SK-MEL-5 (cell line): Measurements from ENCODE around the gene ADAMTS4. TPM values are rescaled to one million over a fixed set of nuclear protein-coding genes. Genes with fewer than 3 reads are reported as not detected.
A peak's percentile ranks its signal among the peaks of the same experiment; 100 is the strongest.

Experiments
- DNase-seq: peaks from one replicate; pipeline ENCODE4 v3.0.0-alpha.2; 2016; ENCODE audit warnings: low read depth, low spot score
- in situ Hi-C: cut with HindIII; loops from 2 replicates; pipeline ENCODE4 v1.10.0; 2016; ENCODE audit warnings: low sequenced_read_pairs, high pct_unique_total_duplicates, low pct_unique_long_range_greater_than_20kb
- total RNA-seq: library from RNA; depleted of rRNA; stranded (reverse); fragments of >200 nt; shearing (Covaris generic); gene quantifications from 2 replicates; pipeline ENCODE4 v1.2.3, GENCODE V29; 2014

ADAMTS4 gene
- total RNA-seq, 1 experiment from 2014 or later, result 0.03 TPM

DNA sequence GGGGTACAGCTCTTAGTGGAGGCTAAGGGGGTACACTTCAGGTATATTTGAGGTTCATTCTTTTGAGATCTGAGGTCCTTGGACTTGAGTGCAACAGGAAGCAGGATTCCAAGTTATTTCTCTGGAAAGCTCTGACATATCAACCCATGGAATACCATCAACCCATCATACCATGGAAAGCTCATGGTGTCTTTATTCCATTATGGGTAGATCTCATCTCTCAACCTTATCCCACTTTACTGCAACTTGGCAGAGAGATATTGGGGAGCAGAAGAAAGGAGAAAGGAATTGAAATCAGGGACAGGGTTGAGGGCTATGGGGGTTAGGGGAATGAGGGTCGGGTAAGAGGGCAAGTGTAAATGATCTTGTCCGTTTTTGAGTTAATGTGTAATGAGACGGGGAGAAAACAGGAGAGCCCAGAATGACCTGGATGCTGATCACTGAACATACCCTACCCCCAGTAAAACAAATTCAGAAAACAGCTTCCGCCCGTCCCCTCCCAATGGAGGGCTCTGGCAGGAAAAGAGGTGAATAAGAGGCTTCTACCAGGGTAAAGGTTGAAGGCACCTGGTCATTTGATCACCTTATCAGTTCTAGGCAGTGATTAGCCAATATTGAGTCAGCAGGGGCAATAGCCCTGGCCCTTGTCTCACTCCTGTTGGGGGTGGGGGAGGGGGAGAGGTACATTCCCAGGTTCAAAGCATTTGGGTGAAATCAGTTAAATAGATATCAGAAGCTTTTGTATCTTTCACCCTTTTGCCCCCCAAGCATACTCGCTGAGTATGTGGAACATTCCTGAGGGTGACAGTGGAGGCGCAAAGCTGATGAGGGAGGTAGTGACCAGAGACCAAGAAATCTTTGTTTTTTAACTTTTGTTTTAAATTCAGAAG lies 25.2 kb upstream of the ADAMTS4 start:
- no peak for DNase-seq
- in situ Hi-C loops, result loop anchor here (25.0 kb wide), 1 partner anchor 163 kb away; no protein-coding TSS in a partner anchor

- no peak for DNase-seq
- in situ Hi-C loops, result loop anchor here (25.0 kb wide), 1 partner anchor 165 kb away; no protein-coding TSS in a partner anchor
Measured at GRCh38 chr1:161222175-161223019, 23.5 kb upstream of the ADAMTS4 start.

- no peak for DNase-seq
- in situ Hi-C loops, result loop anchor here (25.0 kb wide), 1 partner anchor 167 kb away; no protein-coding TSS in a partner anchor
Measured at GRCh38 chr1:161220002-161220401, 21.1 kb upstream of the ADAMTS4 start.

DNA sequence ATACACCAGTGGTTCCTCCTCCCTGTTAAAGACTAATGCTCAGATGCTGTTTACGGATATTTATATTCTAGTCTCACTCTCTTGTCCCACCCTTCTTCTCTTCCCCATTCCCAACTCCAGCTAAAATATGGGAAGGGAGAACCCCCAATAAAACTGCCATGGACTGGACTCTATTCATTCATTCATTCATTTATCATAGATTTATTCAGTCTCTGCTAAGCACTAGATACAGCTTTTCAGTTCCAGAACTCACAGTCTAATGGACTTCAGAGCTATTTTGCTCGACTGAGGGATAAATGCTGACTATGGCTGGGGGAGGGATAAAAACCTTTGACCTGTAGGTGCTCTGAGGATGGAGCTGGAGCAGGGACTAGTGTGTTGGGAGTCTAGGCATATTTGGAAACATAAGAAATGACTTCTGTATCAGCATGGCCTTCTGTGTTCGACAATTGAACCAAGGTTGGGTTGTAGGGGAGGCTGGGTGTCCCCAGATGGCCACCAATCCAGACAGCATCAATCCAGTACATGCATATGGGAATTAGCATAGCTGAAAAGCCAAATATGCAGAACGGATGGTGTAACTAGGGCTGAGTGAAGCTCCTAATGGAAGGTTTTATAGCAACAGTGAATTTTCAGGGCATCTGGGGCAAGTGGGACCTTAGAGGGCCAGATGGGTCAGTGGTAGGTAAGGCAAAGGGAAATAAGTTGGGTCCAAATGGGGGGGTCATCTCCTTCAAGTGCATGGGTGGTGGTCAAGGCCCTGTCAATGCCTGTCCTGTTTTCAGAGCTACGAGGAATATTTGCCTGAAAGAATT lies 20.4 kb upstream of the ADAMTS4 start:
- DNase-seq, result no peak
- in situ Hi-C loops, result loop anchor here (25.0 kb wide), 1 partner anchor 168 kb away; no protein-coding TSS in a partner anchor

- in situ Hi-C loops, result loop anchor here (25.0 kb wide), 1 partner anchor 169 kb away; no protein-coding TSS in a partner anchor
- no peak for DNase-seq
Measured at GRCh38 chr1:161218301-161219077, 19.6 kb upstream of the ADAMTS4 start.

- in situ Hi-C loops, result loop anchor here (25.0 kb wide), 1 partner anchor 169 kb away; no protein-coding TSS in a partner anchor
- DNase-seq, result no peak
Measured at GRCh38 chr1:161217831-161218230, 19.0 kb upstream of the ADAMTS4 start.

- in situ Hi-C loops, result loop anchor here (25.0 kb wide), 1 partner anchor 170 kb away; no protein-coding TSS in a partner anchor
- peak; percentile 63 for DNase-seq
Measured at GRCh38 chr1:161216945-161217712, 18.3 kb upstream of the ADAMTS4 start.

DNA sequence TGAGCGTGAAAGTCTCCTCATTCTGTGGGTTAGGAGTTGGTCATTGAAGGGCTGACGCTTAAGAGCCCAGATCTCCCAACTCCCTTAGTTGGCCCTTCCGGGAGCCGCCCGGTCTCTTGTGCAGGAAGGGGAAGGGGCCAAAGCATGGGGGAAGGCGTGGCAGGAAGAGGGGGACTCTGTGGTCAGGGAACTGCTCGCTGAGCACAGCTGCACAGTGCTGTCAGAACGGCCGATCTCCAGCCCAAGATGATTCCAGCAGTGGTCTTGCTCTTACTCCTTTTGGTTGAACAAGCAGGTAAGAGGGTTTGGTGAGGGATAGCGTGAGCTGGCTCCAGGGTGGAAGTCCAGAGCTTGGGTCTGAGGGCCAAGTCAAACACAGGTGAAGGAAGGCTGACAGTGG lies 16.2 kb upstream of the ADAMTS4 start, which contains the start of gene FCER1G:
Gene FCER1G (plus strand): TSS at position 220 of the 400 bp plus-strand sequence. CDS start 27 bp downstream, at position 247.
- DNase-seq, result no peak
- in situ Hi-C loops, result loop anchor here (25.0 kb wide), 1 partner anchor 172 kb away; no protein-coding TSS in a partner anchor

GRCh38 chr1:161214369-161214768 lies 15.5 kb upstream of the ADAMTS4 start:
- in situ Hi-C loops, result loop anchor here (25.0 kb wide), 1 partner anchor 173 kb away; no protein-coding TSS in a partner anchor
- DNase-seq, result no peak

DNA sequence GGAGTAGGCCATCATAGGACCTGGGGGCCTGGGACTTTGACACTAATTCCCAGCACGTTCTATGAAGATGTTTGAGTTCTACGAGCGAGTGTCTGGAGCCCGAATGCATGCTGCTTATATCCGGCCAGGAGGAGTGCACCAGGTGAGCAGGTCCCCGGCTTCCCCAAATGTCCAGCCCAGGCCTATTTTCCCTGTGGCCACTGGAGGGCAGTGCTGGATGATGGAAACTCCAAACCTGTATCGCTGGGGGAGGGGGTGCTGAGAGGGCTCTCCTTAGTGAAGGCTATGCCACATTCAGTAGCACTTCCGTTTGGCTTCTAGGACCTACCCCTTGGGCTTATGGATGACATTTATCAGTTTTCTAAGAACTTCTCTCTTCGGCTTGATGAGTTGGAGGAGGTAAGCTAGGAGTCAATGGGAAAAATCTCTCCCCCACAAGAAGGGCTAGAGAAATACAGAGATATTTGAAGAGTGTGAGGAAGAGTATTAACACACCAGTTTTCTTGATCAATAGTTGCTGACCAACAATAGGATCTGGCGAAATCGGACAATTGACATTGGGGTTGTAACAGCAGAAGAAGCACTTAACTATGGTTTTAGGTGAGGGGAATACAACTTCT lies 11.0 kb upstream of the ADAMTS4 start:
- DNase-seq, result peak; percentile 86
- in situ Hi-C loops, result loop anchor here (25.0 kb wide), 1 partner anchor 177 kb away; no protein-coding TSS in a partner anchor

- in situ Hi-C loops, result loop anchor here (25.0 kb wide), 1 partner anchor 180 kb away; no protein-coding TSS in a partner anchor
- DNase-seq, result no peak
Measured at GRCh38 chr1:161207173-161207572, 8.3 kb upstream of the ADAMTS4 start.

DNA sequence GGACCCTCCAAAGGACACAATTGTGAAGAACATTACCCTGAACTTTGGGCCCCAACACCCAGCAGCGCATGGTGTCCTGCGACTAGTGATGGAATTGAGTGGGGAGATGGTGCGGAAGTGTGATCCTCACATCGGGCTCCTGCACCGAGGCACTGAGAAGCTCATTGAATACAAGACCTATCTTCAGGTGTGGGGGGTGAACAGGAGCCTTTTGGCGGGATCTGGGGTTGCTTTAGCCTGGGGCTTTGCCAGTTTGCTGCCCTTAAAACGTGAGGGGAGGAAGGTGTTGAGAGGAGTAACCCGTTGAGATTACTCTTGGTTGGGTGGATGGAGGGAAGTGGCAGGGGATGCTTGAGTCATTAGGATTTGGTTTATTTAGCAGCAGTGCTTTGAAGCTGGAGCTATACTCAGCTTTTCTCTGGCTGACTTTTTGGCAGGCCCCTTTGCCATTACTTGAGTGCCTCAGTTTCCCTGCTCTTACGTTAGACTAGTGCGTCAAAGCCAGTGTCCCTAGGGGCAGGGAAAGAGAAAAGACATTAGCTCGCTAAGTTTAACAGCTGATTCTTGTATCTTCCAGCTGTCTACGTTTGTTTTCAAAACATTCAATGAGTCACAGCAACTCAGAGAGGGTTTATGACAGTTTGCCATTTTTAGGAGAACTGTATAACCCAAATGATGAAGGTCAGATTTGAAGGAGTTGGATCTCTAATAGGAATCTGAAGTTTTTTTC lies 7.7 kb upstream of the ADAMTS4 start:
- in situ Hi-C loops, result loop anchor here (25.0 kb wide), 1 partner anchor 181 kb away; no protein-coding TSS in a partner anchor
- DNase-seq, result no peak

- in situ Hi-C loops, result loop anchor here (25.0 kb wide), 1 partner anchor 185 kb away; no protein-coding TSS in a partner anchor
Measured at GRCh38 chr1:161201836-161202712, 3.2 kb upstream of the ADAMTS4 start, which contains the start of gene NDUFS2. Gene NDUFS2 (plus strand): TSS chr1:161202367. CDS start chr1:161202386, 19 bp downstream.

More at GRCh38 chr1:161201836-161202712, 3.2 kb upstream of the ADAMTS4 start, which contains the start of gene NDUFS2:
- DNase-seq, result peak; percentile 99
